Hepatocyte (in vitro differentiated cells): ENCODE results near the gene WLS. TPM values are rescaled to one million over a fixed set of nuclear protein-coding genes. Genes with fewer than 3 reads are reported as not detected.

Experiments
- DNase-seq: peaks from one replicate; pipeline ENCODE4 v3.0.0-alpha.2; 2016; ENCODE audit warnings: low spot score
- H2AFZ ChIP-seq: fragments of 200-600 bp; sonication (generic); 2 replicates; pipeline ENCODE4 v1.6.0; 2016; ENCODE audit warnings: antibody characterized with exemption, mild to moderate bottlenecking
- H3K27ac ChIP-seq: fragments of 200-600 bp; sonication (generic); 2 replicates; pipeline ENCODE4 v1.5.1; 2016; ENCODE audit warnings: mild to moderate bottlenecking
- H3K27me3 ChIP-seq: fragments of 200-600 bp; sonication (generic); 2 replicates; pipeline ENCODE4 v1.6.1; 2016
- H3K36me3 ChIP-seq: fragments of 200-600 bp; sonication (generic); replicated peaks from 2 replicates; pipeline ENCODE4 v1.5.1; 2016; ENCODE audit warnings: low read depth; ENCODE audit not compliant: insufficient read depth
- H3K4me1 ChIP-seq: fragments of 200-600 bp; sonication (generic); 2 replicates; pipeline ENCODE4 v1.5.1; 2016; ENCODE audit warnings: mild to moderate bottlenecking, moderate library complexity; ENCODE audit not compliant: insufficient read depth
- H3K4me2 ChIP-seq: fragments of 200-600 bp; sonication (generic); 2 replicates; pipeline ENCODE4 v1.6.0; 2016
- H3K4me3 ChIP-seq: fragments of 200-600 bp; sonication (generic); 2 replicates; pipeline ENCODE4 v1.5.1; 2016; ENCODE audit warnings: mild to moderate bottlenecking
- H3K79me2 ChIP-seq: fragments of 200-600 bp; sonication (generic); 2 replicates; pipeline ENCODE4 v1.6.0; 2017; ENCODE audit warnings: mild to moderate bottlenecking
- H3K9me2 ChIP-seq: fragments of 200-600 bp; sonication (generic); replicated peaks from 2 replicates; pipeline ENCODE4 v1.6.0; 2017; ENCODE audit warnings: mild to moderate bottlenecking; ENCODE audit not compliant: insufficient read depth
- H3K9me3 ChIP-seq: fragments of 200-600 bp; sonication (generic); 2 replicates; pipeline ENCODE4 v1.5.1; 2016; ENCODE audit warnings: low read depth, mild to moderate bottlenecking
- H4K20me1 ChIP-seq: fragments of 200-600 bp; sonication (generic); 2 replicates; pipeline ENCODE4 v1.6.0; 2016; ENCODE audit warnings: mild to moderate bottlenecking; ENCODE audit not compliant: insufficient read depth, poor library complexity, severe bottlenecking
- EZH2 ChIP-seq: fragments of 200-600 bp; sonication (generic); IDR thresholded peaks from 2 replicates; pipeline ENCODE4 v1.6.1; 2016; ENCODE audit warnings: antibody characterized with exemption, mild to moderate bottlenecking, borderline replicate concordance
- EZH2phosphoT487 ChIP-seq: fragments of 200-600 bp; sonication (generic); IDR thresholded peaks from one replicate; pipeline ENCODE4 v1.6.1; 2018; ENCODE audit warnings: antibody characterized with exemption, mild to moderate bottlenecking, low read depth, moderate library complexity; ENCODE audit not compliant: unreplicated experiment, severe bottlenecking
- WGBS: methylation state at CpG from one replicate; pipeline ENCODE4 v1.1.6; 2016; ENCODE audit warnings: low lambda C conversion rate; ENCODE audit errors: missing lambda C conversion rate; 5-methylcytosine and 5-hydroxymethylcytosine counted together
- polyA plus RNA-seq: library from polyadenylated mRNA; unstranded; fragments of >200 nt; fragmentation: Nextera tagmentation; extraction: Ambion mirVana; gene quantifications from 2 replicates; pipeline ENCODE4 v1.2.1, GENCODE V29; 2016
- total RNA-seq: library from RNA; depleted of rRNA; stranded (reverse); fragments of >200 nt; gene quantifications from 2 replicates; pipeline ENCODE4 v1.2.3, GENCODE V29; 2014
- TF ChIP-seq, protein P1 (sequence below): fragments of 200-600 bp; sonication (generic); IDR thresholded peaks from 2 replicates; pipeline ENCODE4 v1.5.1; 2016; ENCODE audit warnings: antibody characterized with exemption, mild to moderate bottlenecking; ENCODE audit not compliant: poor library complexity

Gene WLS
- total and polyA plus RNA-seq, 2 experiments from 2014 or later = 79.9 to 102 TPM

DNA sequence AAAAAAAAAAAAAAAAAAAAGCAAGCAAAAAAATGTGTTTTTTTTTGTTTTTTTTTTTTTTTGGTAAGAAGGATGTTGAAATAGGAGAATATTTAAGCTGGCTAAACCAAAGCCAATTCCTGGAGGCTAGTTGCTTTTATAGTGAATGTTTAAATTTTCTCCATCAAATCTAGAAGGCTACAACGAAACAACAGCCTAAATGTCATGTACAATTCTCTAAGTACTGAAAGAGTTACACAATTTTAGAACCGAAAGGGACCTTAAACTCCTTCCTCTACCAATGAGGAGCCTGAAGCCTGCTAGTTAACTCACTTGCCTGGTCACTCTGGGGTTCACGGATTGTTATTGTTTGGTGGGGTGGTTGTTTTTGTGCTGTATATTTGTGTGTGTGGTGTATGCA, 3.5 kb downstream of the WLS start:
- no peak overlapping the region for H2AFZ ChIP-seq
- H3K4me3 ChIP-seq = peak overlapping the region; percentile 2
- H3K36me3 ChIP-seq = no peaks in the 10 kb centered on the region
- H4K20me1 ChIP-seq = peaks cover 10% of the 10 kb centered on the region
- no peaks in the 10 kb centered on the region for H3K9me3 ChIP-seq
- H3K4me2 ChIP-seq = peak overlapping the region; percentile 94
- WGBS = 42% methylated on average over 3 of the region's 3 CpGs
- peaks cover 12% of the 10 kb centered on the region for H3K4me1 ChIP-seq
- H3K9me2 ChIP-seq = no peaks in the 10 kb centered on the region
- H3K27ac ChIP-seq = peak overlapping the region; percentile 87
- peaks cover 77% of the 10 kb centered on the region for H3K79me2 ChIP-seq
- TF ChIP-seq EZH2 (no peak), EZH2phosphoT487 (no peak)
- TF ChIP-seq, protein P1, sequence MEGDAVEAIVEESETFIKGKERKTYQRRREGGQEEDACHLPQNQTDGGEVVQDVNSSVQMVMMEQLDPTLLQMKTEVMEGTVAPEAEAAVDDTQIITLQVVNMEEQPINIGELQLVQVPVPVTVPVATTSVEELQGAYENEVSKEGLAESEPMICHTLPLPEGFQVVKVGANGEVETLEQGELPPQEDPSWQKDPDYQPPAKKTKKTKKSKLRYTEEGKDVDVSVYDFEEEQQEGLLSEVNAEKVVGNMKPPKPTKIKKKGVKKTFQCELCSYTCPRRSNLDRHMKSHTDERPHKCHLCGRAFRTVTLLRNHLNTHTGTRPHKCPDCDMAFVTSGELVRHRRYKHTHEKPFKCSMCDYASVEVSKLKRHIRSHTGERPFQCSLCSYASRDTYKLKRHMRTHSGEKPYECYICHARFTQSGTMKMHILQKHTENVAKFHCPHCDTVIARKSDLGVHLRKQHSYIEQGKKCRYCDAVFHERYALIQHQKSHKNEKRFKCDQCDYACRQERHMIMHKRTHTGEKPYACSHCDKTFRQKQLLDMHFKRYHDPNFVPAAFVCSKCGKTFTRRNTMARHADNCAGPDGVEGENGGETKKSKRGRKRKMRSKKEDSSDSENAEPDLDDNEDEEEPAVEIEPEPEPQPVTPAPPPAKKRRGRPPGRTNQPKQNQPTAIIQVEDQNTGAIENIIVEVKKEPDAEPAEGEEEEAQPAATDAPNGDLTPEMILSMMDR = no peak
- no peaks in the 10 kb centered on the region for H3K27me3 ChIP-seq
- no peak for DNase-seq

DNA sequence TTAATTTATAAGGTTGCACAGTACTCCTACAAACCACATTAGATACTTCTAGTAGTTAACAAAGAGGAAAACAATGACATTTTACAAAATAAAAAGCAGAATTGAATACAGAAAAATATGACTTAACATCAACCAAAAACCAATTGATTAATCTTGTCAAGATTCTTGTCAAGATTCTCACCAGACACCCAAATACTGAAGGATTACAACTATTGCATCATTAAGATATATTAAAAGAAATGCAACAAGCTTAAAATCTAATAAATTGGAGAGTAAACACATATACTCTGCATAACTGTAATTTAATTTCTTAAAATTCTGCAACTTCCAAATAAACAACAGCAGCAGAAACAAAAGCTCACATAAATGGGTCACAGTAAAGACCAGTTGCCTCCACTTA, 4.7 kb downstream of the WLS start:
- peaks cover 5% of the 10 kb centered on the region for H3K4me1 ChIP-seq
- peaks cover 88% of the 10 kb centered on the region for H3K79me2 ChIP-seq
- no peaks in the 10 kb centered on the region for H3K9me2 ChIP-seq
- no peak overlapping the region for H3K27ac ChIP-seq
- no peak for DNase-seq
- TF ChIP-seq EZH2 = no peak
- TF ChIP-seq EZH2phosphoT487 = no peak
- TF ChIP-seq, protein P1 = no peak
- peaks cover 10% of the 10 kb centered on the region for H4K20me1 ChIP-seq
- H3K36me3 ChIP-seq = no peaks in the 10 kb centered on the region
- H3K4me2 ChIP-seq = peak overlapping the region; percentile 94
- H3K4me3 ChIP-seq = peak overlapping the region; percentile 1
- H3K27me3 ChIP-seq = no peaks in the 10 kb centered on the region
- no peak overlapping the region for H2AFZ ChIP-seq
- H3K9me3 ChIP-seq = no peaks in the 10 kb centered on the region

- Histone ChIP-seq H3K27me3 (no peaks in the 10 kb centered on the region), H3K9me3 (no peaks in the 10 kb centered on the region), H2AFZ (no peak overlapping the region), H3K27ac (no peak overlapping the region), H3K79me2 (peaks cover 89% of the 10 kb centered on the region), H3K4me2 (no peak overlapping the region), H4K20me1 (peaks cover 17% of the 10 kb centered on the region), H3K9me2 (no peaks in the 10 kb centered on the region), H3K4me3 (no peak overlapping the region), H3K4me1 (peaks cover 17% of the 10 kb centered on the region), H3K36me3 (no peaks in the 10 kb centered on the region)
- no peak for TF ChIP-seq EZH2
- TF ChIP-seq, protein P1 = no peak
- TF ChIP-seq EZH2phosphoT487 = no peak
- WGBS = 96% methylated on average over 1 of the region's 1 CpG
- DNase-seq = no peak
Measured at GRCh38 chr1:68225781-68226180, 6.5 kb downstream of the WLS start.

GRCh38 chr1:68223687-68224086, 8.6 kb downstream of the WLS start:
- DNase-seq = no peak
- peaks cover 19% of the 10 kb centered on the region for H4K20me1 ChIP-seq
- no peak overlapping the region for H2AFZ ChIP-seq
- no peaks in the 10 kb centered on the region for H3K27me3 ChIP-seq
- H3K4me2 ChIP-seq = no peak overlapping the region
- no peaks in the 10 kb centered on the region for H3K9me3 ChIP-seq
- no peak overlapping the region for H3K27ac ChIP-seq
- WGBS = 87% methylated on average over 2 of the region's 2 CpGs
- no peaks in the 10 kb centered on the region for H3K36me3 ChIP-seq
- TF ChIP-seq EZH2phosphoT487 (no peak), EZH2 (no peak)
- TF ChIP-seq, protein P1 = no peak
- peaks cover 13% of the 10 kb centered on the region for H3K4me1 ChIP-seq
- H3K4me3 ChIP-seq = no peak overlapping the region
- peaks cover 87% of the 10 kb centered on the region for H3K79me2 ChIP-seq
- H3K9me2 ChIP-seq = no peaks in the 10 kb centered on the region
